Neuronal stem cell (in vitro differentiated cells): ENCODE data around the gene SMIM31.

Experiments used
- DNase-seq: peaks from one replicate; pipeline ENCODE4 v3.0.0-alpha.2; 2013; ENCODE audit warnings: low spot score
- H2AFZ ChIP-seq: one replicate; pipeline ENCODE4 v1.6.1; 2013; ENCODE audit warnings: mild to moderate bottlenecking, low read length, inconsistent platforms
- H2AK5ac ChIP-seq: 2 replicates; pipeline ENCODE4 v1.6.1; 2013; ENCODE audit warnings: low read depth, mild to moderate bottlenecking, inconsistent platforms, low read length, moderate library complexity, mixed read lengths
- H2BK120ac ChIP-seq: 2 replicates; pipeline ENCODE4 v1.6.1; 2013; ENCODE audit warnings: low read depth, mild to moderate bottlenecking, inconsistent platforms, low read length, moderate library complexity, mixed read lengths
- H2BK12ac ChIP-seq: one replicate; pipeline ENCODE4 v1.6.1; 2013; ENCODE audit warnings: low read length, inconsistent platforms
- H2BK15ac ChIP-seq: 2 replicates; pipeline ENCODE4 v1.6.1; 2013; ENCODE audit warnings: mild to moderate bottlenecking, low read length, inconsistent platforms, mixed read lengths
- H2BK5ac ChIP-seq: one replicate; pipeline ENCODE4 v1.6.1; 2013; ENCODE audit warnings: inconsistent platforms, mild to moderate bottlenecking, low read length, moderate library complexity
- H3K14ac ChIP-seq: one replicate; pipeline ENCODE4 v1.6.1; 2013; ENCODE audit warnings: low read length, inconsistent platforms
- H3K18ac ChIP-seq: 2 replicates; pipeline ENCODE4 v1.6.1; 2013; ENCODE audit warnings: low read length, inconsistent platforms
- H3K23ac ChIP-seq: 2 replicates; pipeline ENCODE4 v1.6.1; 2013; ENCODE audit warnings: low read depth, mild to moderate bottlenecking, mixed read lengths, low read length, inconsistent platforms; ENCODE audit not compliant: poor library complexity
- H3K27ac ChIP-seq: replicated peaks from 3 replicates; pipeline ENCODE4 v1.5.1; 2013; ENCODE audit warnings: low read length, inconsistent platforms
- H3K27me3 ChIP-seq, 3 experiments: 2 replicates each; pipeline ENCODE4 v1.6.1; 2013; ENCODE audit warnings: low read length in 3 of 3, mild to moderate bottlenecking in 2 of 3, inconsistent platforms in 1 of 3, low read depth in 1 of 3, mixed read lengths in 1 of 3, moderate library complexity in 1 of 3; ENCODE audit not compliant: control insufficient read depth in 3 of 3, insufficient read depth in 3 of 3
- H3K36me3 ChIP-seq, 2 donors: replicated peaks in 1 of 2; 2 replicates each; pipeline ENCODE4 v1.6.1; 2013; ENCODE audit warnings: low read length in 2 of 2; ENCODE audit not compliant: control insufficient read depth in 2 of 2, insufficient read depth in 2 of 2
- H3K4ac ChIP-seq: 2 replicates; pipeline ENCODE4 v1.6.1; 2013; ENCODE audit warnings: inconsistent platforms, mild to moderate bottlenecking, low read length, moderate library complexity
- H3K4me1 ChIP-seq, 2 donors: 1 replicate in 1 of 2; 2 replicates in 1 of 2; pipeline ENCODE4 v1.6.1; 2013; ENCODE audit warnings: low read length in 2 of 2, low read depth in 1 of 2; ENCODE audit not compliant: control insufficient read depth in 2 of 2, insufficient read depth in 1 of 2
- H3K4me2 ChIP-seq: one replicate; pipeline ENCODE4 v1.6.1; 2013; ENCODE audit warnings: mild to moderate bottlenecking, low read length, inconsistent platforms; ENCODE audit not compliant: insufficient read depth, poor library complexity, severe bottlenecking
- H3K4me3 ChIP-seq, 2 donors: 2 replicates each; pipeline ENCODE4 v1.5.1; 2013; ENCODE audit warnings: low read length in 2 of 2, mild to moderate bottlenecking in 2 of 2, inconsistent platforms in 1 of 2, moderate library complexity in 1 of 2
- H3K79me1 ChIP-seq: one replicate; pipeline ENCODE4 v1.6.1; 2013; ENCODE audit warnings: low read depth, mild to moderate bottlenecking, inconsistent platforms, low read length, moderate library complexity
- H3K9ac ChIP-seq: one replicate; pipeline ENCODE4 v1.6.1; 2013; ENCODE audit warnings: mild to moderate bottlenecking, low read depth, low read length, inconsistent platforms; ENCODE audit not compliant: poor library complexity
- H3K9me3 ChIP-seq, 2 donors: replicated peaks in 1 of 2; 2 replicates each; pipeline versions ENCODE3 to v1.6.1; 2013; ENCODE audit warnings: low read length in 2 of 2, mild to moderate bottlenecking in 2 of 2, inconsistent platforms in 1 of 2, low read depth in 1 of 2, mixed read lengths in 1 of 2, moderate library complexity in 1 of 2; ENCODE audit not compliant: control insufficient read depth in 2 of 2, insufficient read depth in 1 of 2
- H4K8ac ChIP-seq: one replicate; pipeline ENCODE4 v1.6.1; 2013; ENCODE audit warnings: low read depth, mild to moderate bottlenecking, inconsistent platforms, low read length, moderate library complexity
- H4K91ac ChIP-seq: one replicate; pipeline ENCODE4 v1.6.1; 2013; ENCODE audit warnings: low read length, low read depth, mild to moderate bottlenecking, inconsistent platforms; ENCODE audit not compliant: poor library complexity
- WGBS, 2 donors: extraction: QIAGEN DNeasy Blood & Tissue Kit; methylation state at CpG; one replicate each; pipeline ENCODE4 v1.1.7; 2013; ENCODE audit warnings: missing lambda C conversion rate in 2 of 2, mixed read lengths in 1 of 2; ENCODE audit not compliant: insufficient read length in 2 of 2, insufficient replicate concordance in 1 of 2; ENCODE audit errors: extremely low coverage in 2 of 2; 5-methylcytosine and 5-hydroxymethylcytosine counted together

The SMIM31 gene

GRCh38 chr4:164779811-164780216, 25.9 kb downstream of the SMIM31 start:
- Histone ChIP-seq H3K79me1 (no peaks in the 10 kb centered on the region), H3K27me3 (no peaks in the 10 kb centered on the region), H3K36me3 (no peaks in the 10 kb centered on the region), H2AK5ac (no peak overlapping the region), H2BK120ac (no peak overlapping the region), H2BK12ac (no peak overlapping the region), H3K4me3 (no peak overlapping the region), H4K8ac (no peak overlapping the region), H3K9ac (no peak overlapping the region), H3K14ac (no peak overlapping the region), H3K9me3 (no peaks in the 10 kb centered on the region), H2BK5ac (no peak overlapping the region), H4K91ac (no peak overlapping the region), H3K4me1 (peaks cover 0 to 7% of the 10 kb centered on the region in 2 donors), H3K4me2 (no peak overlapping the region), H3K18ac (no peak overlapping the region), H3K27ac (no peak overlapping the region), H3K4ac (no peak overlapping the region), H2AFZ (no peak overlapping the region), H3K23ac (no peak overlapping the region), H2BK15ac (no peak overlapping the region)
- no CpG with 5 or more reads among the region's 7 CpGs for WGBS, 2 donors
- DNase-seq, result peak; percentile 43

DNA sequence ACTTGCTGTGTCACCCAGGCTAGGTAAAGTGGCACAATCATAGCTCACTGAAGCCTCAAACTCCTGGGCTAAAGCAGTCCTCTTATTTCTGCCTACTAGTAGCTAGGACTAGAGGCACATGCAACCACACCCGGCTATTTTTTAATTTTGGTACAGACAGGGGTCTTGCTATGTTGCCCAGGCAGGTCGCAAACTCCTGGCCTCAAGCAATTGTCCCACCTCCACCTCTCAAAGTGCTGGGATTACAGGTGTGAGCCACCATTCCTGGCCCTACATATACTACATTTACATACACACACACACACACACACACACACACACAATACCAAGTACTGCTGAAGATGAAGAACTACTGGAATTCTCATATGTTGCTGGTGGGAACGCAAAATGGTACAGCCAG, 26.9 kb downstream of the SMIM31 start:
- Histone ChIP-seq H2AFZ (no peak overlapping the region), H3K18ac (no peak overlapping the region), H3K27me3 (no peaks in the 10 kb centered on the region), H3K9ac (no peak overlapping the region), H2BK15ac (no peak overlapping the region), H3K9me3 (no peaks in the 10 kb centered on the region), H3K4me1 (peaks cover 0 to 3% of the 10 kb centered on the region in 2 donors), H3K4me2 (no peak overlapping the region), H3K79me1 (no peaks in the 10 kb centered on the region), H3K36me3 (no peaks in the 10 kb centered on the region), H2BK12ac (no peak overlapping the region), H3K4me3 (no peak overlapping the region), H4K91ac (no peak overlapping the region), H4K8ac (no peak overlapping the region), H3K4ac (no peak overlapping the region), H3K23ac (no peak overlapping the region), H2BK120ac (no peak overlapping the region), H3K27ac (no peak overlapping the region), H2BK5ac (no peak overlapping the region), H2AK5ac (no peak overlapping the region), H3K14ac (no peak overlapping the region)
- DNase-seq, result no peak
- no CpG with 5 or more reads among the region's 3 CpGs for WGBS, 2 donors

DNA sequence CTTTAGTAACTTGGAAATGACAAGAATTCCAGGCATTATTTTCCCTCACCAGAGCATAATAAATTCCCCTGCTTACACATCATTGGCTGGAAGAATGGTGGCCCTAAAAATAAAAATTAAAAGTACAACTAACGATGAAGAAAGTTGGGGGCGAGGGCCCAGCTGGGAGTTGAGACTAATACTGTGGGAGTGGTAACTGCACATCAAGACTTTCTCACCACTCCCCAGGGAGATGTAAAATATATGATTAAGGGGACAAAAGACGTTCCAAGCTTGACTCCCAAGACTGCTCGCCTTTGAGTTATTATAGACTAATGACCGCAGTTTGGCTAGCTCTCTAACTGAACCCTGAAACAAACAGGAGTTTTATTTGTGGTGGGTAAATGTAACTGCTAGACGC, 30.0 kb downstream of the SMIM31 start:
- H3K14ac ChIP-seq, result no peak overlapping the region
- peaks cover 0 to 2% of the 10 kb centered on the region in 2 donors for H3K4me1 ChIP-seq
- H2AK5ac ChIP-seq, result no peak overlapping the region
- H2BK12ac ChIP-seq, result no peak overlapping the region
- no peaks in the 10 kb centered on the region for H3K79me1 ChIP-seq
- H3K23ac ChIP-seq, result no peak overlapping the region
- no peak for DNase-seq
- H2BK15ac ChIP-seq, result no peak overlapping the region
- H3K9me3 ChIP-seq, result no peaks in the 10 kb centered on the region
- H3K18ac ChIP-seq, result no peak overlapping the region
- H3K4ac ChIP-seq, result no peak overlapping the region
- H2BK5ac ChIP-seq, result no peak overlapping the region
- no peaks in the 10 kb centered on the region for H3K27me3 ChIP-seq
- no CpG with 5 or more reads among the region's 6 CpGs for WGBS, 2 donors
- H3K9ac ChIP-seq, result no peak overlapping the region
- H4K91ac ChIP-seq, result no peak overlapping the region
- no peaks in the 10 kb centered on the region for H3K36me3 ChIP-seq
- no peak overlapping the region for H4K8ac ChIP-seq
- no peak overlapping the region for H3K4me3 ChIP-seq
- H3K4me2 ChIP-seq, result no peak overlapping the region
- no peak overlapping the region for H3K27ac ChIP-seq
- no peak overlapping the region for H2BK120ac ChIP-seq
- no peak overlapping the region for H2AFZ ChIP-seq

- WGBS, 2 donors, result no CpG with 5 or more reads among the region's 1 CpG
Measured at GRCh38 chr4:164789047-164789446, 35.1 kb downstream of the SMIM31 start.

More at GRCh38 chr4:164789047-164789446, 35.1 kb downstream of the SMIM31 start:
- no peak overlapping the region for H2BK12ac ChIP-seq
- H3K14ac ChIP-seq, result no peak overlapping the region
- no peak overlapping the region for H3K9ac ChIP-seq
- no peak overlapping the region for H2AFZ ChIP-seq
- H3K27me3 ChIP-seq, result no peaks in the 10 kb centered on the region
- peaks cover 0 to 1% of the 10 kb centered on the region in 2 donors for H3K4me1 ChIP-seq
- no peak overlapping the region for H2BK15ac ChIP-seq
- H3K18ac ChIP-seq, result no peak overlapping the region
- H3K4me3 ChIP-seq, result no peak overlapping the region
- no peak overlapping the region for H3K23ac ChIP-seq
- H2BK5ac ChIP-seq, result no peak overlapping the region
- H3K36me3 ChIP-seq, result no peaks in the 10 kb centered on the region
- no peaks in the 10 kb centered on the region for H3K79me1 ChIP-seq
- no peak overlapping the region for H2BK120ac ChIP-seq
- H4K8ac ChIP-seq, result no peak overlapping the region
- H2AK5ac ChIP-seq, result no peak overlapping the region
- no peak overlapping the region for H3K4ac ChIP-seq
- H3K27ac ChIP-seq, result no peak overlapping the region
- no peak overlapping the region for H4K91ac ChIP-seq
- H3K9me3 ChIP-seq, result no peaks in the 10 kb centered on the region
- no peak overlapping the region for H3K4me2 ChIP-seq
- no peak for DNase-seq
